Measurements from ENCODE around the gene C2CD4A. TPM values are rescaled to one million over a fixed set of nuclear protein-coding genes. Genes with fewer than 3 reads are reported as not detected.
"Not testable (repeated sequence)": the region's sequence is repeated elsewhere in the genome, so short reads cannot be mapped to it uniquely, and the experiment has no call there.

The C2CD4A gene
- total RNA-seq (2014; rRNA removed; shearing (Covaris generic)): 0.26 TPM in 1 of 2 replicates, not detected in the other

- no peak for DNase-seq (ENCODE audit: low spot score)
These were observed at the start of gene C2CD4A for GRCh38 chr15:62066663-62067447. Gene C2CD4A (plus strand): TSS chr15:62066977. CDS start chr15:62067614, 637 bp downstream.

GRCh38 chr15:62020576-62021160 is 46.1 kb upstream of the C2CD4A start:
- DNase-seq (ENCODE audit: low spot score): no peak

GRCh38 chr15:62021991-62022600 is 44.7 kb upstream of the C2CD4A start:
- DNase-seq (ENCODE audit: low spot score): no peak

- no peak for DNase-seq (ENCODE audit: low spot score)
These were observed 40.1 kb upstream of the C2CD4A start for GRCh38 chr15:62026487-62027262.

- DNase-seq (ENCODE audit: low spot score): no peak
These were observed 39.6 kb upstream of the C2CD4A start for GRCh38 chr15:62027263-62027565.

- DNase-seq (ENCODE audit: low spot score): no peak
These were observed 38.9 kb upstream of the C2CD4A start for GRCh38 chr15:62027916-62028315.

GRCh38 chr15:62035256-62035924 is 31.4 kb upstream of the C2CD4A start:
- DNase-seq (ENCODE audit: low spot score): peak; percentile 81

GRCh38 chr15:62046078-62046743 is 20.6 kb upstream of the C2CD4A start:
- no peak for DNase-seq (ENCODE audit: low spot score)

- DNase-seq (ENCODE audit: low spot score): no peak
These were observed 19.4 kb upstream of the C2CD4A start for GRCh38 chr15:62047282-62047827.

- not testable (repeated sequence) for DNase-seq (ENCODE audit: low spot score)
These were observed 18.5 kb upstream of the C2CD4A start for GRCh38 chr15:62048254-62048653.

- DNase-seq (ENCODE audit: low spot score): no peak
These were observed 16.7 kb upstream of the C2CD4A start for GRCh38 chr15:62050115-62050514.

- no peak for DNase-seq (ENCODE audit: low spot score)
These were observed 15.6 kb upstream of the C2CD4A start for GRCh38 chr15:62051166-62051565.

GRCh38 chr15:62052713-62053112 is 14.1 kb upstream of the C2CD4A start:
- no peak for DNase-seq (ENCODE audit: low spot score)

GRCh38 chr15:62053439-62054085 is 13.2 kb upstream of the C2CD4A start:
- DNase-seq (ENCODE audit: low spot score): no peak

GRCh38 chr15:62054979-62055378 is 11.8 kb upstream of the C2CD4A start:
- no peak for DNase-seq (ENCODE audit: low spot score)

- DNase-seq (ENCODE audit: low spot score): no peak
These were observed 9.3 kb upstream of the C2CD4A start for GRCh38 chr15:62057341-62057980.

- DNase-seq (ENCODE audit: low spot score): no peak
These were observed 8.3 kb upstream of the C2CD4A start for GRCh38 chr15:62058327-62059028.

- no peak for DNase-seq (ENCODE audit: low spot score)
These were observed 7.5 kb upstream of the C2CD4A start for GRCh38 chr15:62059108-62059815.

GRCh38 chr15:62059816-62060112 is 7.0 kb upstream of the C2CD4A start:
- DNase-seq (ENCODE audit: low spot score): peak; percentile 46
